ENCODE results near the gene ST3GAL3.

GRCh38 chr1:43871181-43871910 is 164.0 kb downstream of the ST3GAL3 start:
- TF ChIP-seq ELK4 (IDR thresholded peaks at IDR 0.05; ENCODE audit: borderline replicate concordance, low read depth, low read length) (no peak), KLF17 (tag by site-specific recombination; IDR thresholded peaks at IDR 0.05) (no peak), ZNF433 (tag by site-specific recombination; IDR thresholded peaks at IDR 0.05; ENCODE audit: low read depth) (no peak), YY1 (tag by site-specific recombination; IDR thresholded peaks at IDR 0.05) (no peak), KLF16 (tag by site-specific recombination; IDR thresholded peaks at IDR 0.05) (no peak), EGR2 (tag by site-specific recombination; IDR thresholded peaks at IDR 0.05; ENCODE audit: low read depth) (no peak), ZNF501 (tag by site-specific recombination; IDR thresholded peaks at IDR 0.05) (no peak), ZNF549 (tag by site-specific recombination; IDR thresholded peaks at IDR 0.05) (no peak)
- TF ChIP-seq, protein P1, sequence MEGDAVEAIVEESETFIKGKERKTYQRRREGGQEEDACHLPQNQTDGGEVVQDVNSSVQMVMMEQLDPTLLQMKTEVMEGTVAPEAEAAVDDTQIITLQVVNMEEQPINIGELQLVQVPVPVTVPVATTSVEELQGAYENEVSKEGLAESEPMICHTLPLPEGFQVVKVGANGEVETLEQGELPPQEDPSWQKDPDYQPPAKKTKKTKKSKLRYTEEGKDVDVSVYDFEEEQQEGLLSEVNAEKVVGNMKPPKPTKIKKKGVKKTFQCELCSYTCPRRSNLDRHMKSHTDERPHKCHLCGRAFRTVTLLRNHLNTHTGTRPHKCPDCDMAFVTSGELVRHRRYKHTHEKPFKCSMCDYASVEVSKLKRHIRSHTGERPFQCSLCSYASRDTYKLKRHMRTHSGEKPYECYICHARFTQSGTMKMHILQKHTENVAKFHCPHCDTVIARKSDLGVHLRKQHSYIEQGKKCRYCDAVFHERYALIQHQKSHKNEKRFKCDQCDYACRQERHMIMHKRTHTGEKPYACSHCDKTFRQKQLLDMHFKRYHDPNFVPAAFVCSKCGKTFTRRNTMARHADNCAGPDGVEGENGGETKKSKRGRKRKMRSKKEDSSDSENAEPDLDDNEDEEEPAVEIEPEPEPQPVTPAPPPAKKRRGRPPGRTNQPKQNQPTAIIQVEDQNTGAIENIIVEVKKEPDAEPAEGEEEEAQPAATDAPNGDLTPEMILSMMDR (tag by site-specific recombination; IDR thresholded peaks at IDR 0.05), result no peak
